ENCODE results near the gene MYBL2.
"Not testable (repeated sequence)": the region's sequence is repeated elsewhere in the genome, so short reads cannot be mapped to it uniquely, and the experiment has no call there.

Gene MYBL2

DNA sequence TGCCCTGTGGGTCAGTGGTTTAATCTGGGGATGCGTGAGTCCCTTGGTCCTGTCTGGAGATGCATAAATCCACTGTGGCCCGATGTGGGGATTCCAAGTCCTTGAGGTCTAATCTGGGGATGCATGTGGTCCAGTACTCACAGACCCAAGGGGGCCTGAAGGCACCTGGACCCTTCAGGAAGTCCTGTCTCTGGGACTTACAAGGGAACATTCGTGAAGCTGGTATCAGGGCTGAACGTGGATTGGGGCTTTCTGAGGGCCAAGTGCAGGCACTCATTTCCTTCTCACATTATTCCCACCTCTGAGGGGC lies 85.1 kb downstream of the MYBL2 start:
- no peak for DNase-seq (ENCODE audit: low read depth)

DNA sequence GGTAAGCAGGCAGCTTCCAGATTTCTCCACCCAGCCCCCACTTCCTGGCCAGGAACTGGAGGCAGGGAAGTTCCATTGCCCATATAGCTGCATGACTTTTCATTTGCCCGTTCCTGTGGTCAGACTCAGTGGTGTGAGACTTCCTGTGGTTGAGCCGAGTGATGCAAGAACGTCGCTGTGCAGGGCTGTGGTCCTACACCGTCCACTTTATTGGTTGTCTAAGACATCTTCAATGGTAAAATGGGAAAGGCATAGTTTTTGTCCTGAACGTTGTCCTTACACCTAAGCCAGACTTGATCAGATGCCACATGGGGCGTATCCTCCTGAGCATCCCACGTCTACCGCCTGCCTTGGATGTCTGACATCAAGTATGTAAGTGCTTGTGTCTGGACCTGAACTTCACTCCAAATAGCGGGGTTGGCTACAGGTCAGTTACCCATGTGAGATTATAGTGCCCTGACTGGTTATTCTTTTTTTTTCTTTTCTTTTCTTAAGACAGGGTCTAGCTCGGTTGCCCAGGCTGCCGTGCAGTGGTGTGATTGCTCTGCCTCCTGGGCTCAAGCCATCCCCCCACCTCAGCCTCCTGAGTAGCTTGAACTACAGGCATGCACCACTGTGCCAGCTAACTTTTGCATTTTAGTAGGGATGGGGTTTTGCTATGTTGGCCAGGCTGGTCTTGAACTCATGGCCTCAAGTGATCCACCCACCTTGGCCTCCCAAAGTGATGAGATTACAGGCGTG lies 85.8 kb downstream of the MYBL2 start:
- no peak for DNase-seq (ENCODE audit: low read depth)

DNA sequence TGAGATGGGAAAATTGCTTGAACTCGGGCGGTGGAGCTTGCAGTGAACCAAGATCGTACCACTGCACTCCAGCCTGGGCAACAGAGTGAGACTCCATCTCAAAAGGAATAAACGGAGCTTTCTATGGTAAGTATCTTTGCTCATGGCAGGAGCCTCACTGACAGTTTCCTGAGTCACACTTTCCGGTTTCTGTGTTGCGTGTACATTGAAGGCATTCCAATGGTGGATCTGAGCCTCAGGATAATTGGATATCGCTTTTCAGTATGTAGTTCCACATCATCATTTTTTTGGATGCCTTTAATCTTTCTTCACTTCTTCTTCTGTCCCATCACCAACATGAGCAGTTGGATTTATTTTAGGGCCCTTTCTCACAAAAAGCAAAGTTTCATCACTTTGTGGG lies 88.5 kb downstream of the MYBL2 start:
- no peak for DNase-seq (ENCODE audit: low read depth)

DNA sequence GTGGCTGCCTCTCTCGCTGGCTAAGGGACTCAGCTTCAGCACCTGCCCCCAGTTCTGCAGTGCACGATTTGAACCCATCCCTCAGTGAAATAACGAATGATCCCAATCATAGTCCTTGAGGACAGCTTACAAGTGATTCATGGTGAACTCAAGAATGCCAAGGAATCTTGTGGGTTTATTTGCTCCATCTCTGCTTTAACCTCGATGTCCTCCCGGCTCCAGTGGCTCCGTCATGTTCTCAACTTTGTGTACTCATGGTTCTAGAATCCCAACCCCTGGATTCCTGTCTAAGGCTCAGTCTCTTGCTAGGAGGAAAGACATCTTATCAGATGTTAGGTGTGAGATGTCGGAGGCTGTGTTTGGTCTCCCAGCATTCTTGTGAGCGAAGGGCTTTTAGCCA lies 88.9 kb downstream of the MYBL2 start:
- DNase-seq (ENCODE audit: low read depth): no peak

DNA sequence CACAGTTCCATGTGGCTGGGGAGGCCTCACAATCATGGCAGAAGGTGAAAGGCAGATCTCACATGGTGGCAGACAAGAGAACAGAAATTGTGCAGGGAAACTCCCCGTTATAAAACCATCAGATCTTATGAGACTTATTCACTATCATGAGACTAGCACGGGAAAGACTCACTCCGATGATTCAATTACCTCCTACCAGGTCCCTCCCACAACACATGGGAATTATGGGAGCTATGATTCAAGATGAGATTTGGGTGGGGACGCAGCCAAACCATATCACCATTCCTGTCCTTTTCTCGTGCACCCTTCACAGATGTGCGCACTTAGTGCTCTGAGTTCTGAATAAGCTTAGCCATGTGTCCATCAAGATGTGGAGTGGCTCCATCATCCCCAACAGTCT lies 91.0 kb downstream of the MYBL2 start:
- DNase-seq (ENCODE audit: low read depth): not testable (repeated sequence)

DNA sequence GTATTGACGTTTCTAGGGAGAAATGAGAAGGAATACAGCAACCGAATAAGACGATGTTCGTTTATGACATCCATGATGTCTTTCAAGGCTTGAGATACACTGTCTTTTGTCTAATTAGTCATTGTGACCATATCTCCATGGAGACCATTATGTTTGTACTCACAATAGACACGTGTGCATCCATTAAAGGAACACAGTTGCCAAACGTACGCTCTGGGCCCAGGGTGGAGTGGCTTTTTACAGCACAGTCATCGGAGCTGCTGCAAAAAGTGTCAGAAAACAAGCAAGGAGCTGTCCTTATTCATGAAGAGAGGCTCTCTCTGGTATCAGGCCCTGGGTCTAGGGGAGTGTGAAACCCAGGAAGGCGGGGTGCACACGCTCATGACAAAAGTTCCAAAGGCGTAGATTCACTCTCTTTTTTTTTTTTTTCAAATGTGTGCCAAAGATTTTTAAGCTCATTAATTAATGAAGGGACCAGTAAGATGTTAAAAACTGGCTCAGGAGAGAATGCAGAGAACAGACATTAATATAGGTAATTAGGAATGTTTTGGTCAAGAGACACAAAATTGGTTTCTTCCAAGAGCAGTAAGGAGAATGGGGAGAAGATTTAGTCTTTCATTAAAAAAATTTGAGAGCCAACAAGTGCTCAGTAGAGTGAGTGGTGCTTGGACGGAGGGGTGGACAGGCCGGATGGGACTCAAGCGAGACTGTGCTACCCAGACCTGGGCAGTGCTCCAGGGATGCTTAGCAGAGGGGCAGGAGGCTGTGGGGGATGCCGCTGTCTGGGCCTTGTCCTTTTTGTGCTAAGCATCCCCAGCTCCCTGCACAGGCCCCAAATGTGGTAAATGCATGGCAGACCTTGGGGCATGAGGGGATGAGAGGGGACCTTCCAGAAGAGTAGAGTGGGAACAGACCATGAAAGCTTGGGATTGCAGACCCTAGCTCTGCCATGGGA lies 94.7 kb downstream of the MYBL2 start:
- no peak for DNase-seq (ENCODE audit: low read depth)

DNA sequence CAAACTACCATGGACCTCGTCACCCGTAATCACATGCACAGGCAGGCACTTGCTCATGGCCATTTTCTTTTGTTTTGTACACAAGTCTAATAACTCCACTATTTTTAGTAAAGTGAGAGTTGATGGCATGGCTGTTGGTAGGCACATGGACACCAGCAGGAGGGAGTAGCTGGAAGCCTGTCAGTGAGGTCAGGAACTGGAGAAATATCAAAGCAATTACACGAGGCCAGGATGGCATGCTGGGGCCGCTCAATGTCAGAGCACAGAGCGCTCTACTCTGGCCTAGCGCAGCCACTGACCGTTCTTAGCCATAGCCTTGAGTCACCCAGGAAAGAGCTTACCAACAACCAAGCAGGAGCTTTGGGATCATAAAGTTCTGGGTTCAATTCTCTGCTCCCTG lies 96.0 kb downstream of the MYBL2 start:
- DNase-seq (ENCODE audit: low read depth): no peak

DNA sequence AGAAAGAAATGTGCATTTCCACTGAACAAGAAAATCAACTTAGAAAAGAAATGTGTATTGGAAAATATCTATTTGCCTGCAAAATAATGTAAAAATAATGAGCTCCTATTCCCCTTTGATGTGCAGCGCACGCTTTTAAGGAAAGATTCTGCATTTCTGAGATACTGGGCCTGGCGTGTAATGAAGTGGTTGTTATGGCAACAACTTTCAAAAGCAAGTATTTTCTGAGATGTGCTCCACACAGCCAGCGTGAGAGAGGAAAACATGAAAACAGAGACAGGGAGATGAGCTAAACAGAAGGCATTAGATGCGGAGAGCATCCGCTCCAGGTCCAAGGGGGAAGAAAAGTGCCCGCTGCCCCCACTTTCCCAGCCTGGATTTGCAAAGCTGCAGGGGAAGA lies 99.0 kb downstream of the MYBL2 start:
- no peak for DNase-seq (ENCODE audit: low read depth)

Measured in stimulated activated CD8-positive, alpha-beta memory T cell treated with anti-CD3 and anti-CD28 coated beads, Interleukin-12 subunit alpha, Interleukin-12 subunit beta, amount 100 ng/mL, for 1 hour (primary cell).